Islet of Langerhans (tissue), 1 donor: Measurements from ENCODE around the gene MAN1B1.
"Not testable (repeated sequence)": the region's sequence is repeated elsewhere in the genome, so short reads cannot be mapped to it uniquely, and the experiment has no call there.

Experiments
- FAIRE-seq: peaks from one replicate; lab custom pipeline; 2011; peaks lifted over from hg19 to GRCh38; lab: Jason Lieb, UNC

MAN1B1 gene

GRCh38 chr9:137111788-137112563, 25.2 kb downstream of the MAN1B1 start:
- FAIRE-seq: no peak

DNA sequence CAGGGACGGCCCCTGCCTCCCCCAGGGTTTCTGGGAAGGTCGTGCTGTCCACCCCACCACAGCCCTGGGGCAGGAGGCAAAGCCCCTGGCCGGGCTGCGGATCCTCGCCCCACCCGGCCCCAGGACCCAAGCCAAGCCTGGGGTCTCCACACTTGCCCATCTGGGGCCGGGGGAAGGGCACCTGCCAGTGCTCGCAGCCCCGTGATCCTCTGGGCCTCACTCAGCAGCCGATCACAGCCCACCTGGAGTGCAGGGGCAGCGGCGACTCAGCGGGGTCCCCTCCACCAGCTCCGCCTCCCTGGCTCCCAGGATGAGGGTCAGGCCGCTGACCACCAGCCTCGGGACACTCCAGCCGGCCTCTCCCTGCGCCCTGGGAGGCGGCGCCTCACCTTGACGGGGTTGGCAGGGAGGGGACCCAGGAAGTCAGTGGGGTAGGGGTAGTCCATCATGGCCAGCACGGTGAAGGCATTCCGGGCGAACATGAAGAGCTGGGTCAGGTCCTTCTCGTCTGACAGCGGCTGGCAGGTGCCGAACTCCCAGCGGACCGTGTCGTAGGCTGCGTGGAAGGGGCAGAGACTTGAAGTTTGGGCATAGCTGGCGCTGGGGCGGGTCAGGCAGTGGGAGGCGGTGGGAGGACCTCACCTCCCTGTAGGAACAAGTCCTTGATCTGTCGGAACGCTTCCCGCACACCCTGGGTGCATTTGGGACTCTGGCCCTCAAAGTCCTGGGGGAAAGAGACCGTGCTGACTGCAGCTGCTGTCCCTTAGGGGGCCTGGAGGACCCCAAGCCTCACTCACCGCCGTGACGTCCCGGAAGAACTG, 26.0 kb downstream of the MAN1B1 start:
- FAIRE-seq: no peak

DNA sequence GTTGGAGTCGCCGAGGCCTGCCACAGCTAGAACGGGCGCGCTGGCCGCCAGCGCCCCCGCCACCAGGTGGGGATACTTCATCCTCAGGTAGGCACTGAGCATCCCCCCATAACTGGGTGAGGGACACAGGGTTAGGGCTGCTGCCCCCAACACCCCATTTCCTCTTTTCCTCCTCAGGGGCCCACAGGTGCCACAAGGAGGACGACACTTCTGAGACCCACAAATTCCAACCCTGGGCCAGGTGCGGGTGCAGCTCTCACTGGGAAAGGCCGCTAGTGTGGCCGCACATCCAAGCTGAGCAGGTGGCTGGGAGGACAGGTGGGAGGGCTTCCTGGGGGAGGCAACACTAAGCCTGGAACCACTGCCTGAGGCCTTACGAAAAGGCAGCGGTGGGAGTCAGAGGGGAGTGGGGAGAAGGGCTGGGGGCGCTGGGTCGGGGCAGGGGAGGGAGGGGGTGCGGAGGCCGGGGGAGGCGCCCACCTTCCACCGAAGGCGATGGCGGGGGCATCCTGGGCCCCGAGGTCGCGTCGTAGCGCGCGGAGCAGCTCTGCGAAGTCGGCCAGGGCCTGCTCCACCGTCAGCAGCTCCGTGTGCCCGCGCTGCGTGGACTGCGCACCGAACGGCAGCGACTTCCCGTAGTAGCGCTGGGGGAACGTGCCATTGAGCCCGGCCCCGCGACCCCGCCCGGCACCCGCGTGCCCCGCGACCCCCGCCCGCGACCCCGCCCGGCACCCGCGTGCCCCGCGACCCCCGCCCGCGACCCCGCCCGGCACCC, 26.8 kb downstream of the MAN1B1 start:
- no peak for FAIRE-seq

DNA sequence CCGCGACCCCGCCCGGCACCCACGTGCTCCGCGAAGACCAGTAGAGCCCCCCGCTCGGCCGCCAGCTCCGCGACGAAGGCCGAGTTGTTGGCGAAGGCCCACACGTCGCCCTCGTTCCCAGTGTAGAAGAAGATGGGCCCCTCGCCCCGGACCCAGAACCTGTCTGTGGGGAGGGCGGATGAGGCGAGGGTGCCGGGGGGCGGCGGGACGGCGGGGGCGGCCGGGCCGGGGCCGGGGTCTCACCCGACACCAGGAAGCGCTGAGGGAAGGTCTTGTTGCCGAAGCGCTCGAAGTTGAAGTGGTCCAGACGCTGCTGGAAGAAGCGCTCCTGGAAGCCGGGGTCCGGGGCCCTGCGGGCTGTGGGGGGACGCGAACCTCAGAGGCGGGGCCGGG, 27.4 kb downstream of the MAN1B1 start:
- FAIRE-seq: no peak

GRCh38 chr9:137114613-137115393, 28.0 kb downstream of the MAN1B1 start, which contains the start of gene DPP7:
Gene DPP7 (minus strand): TSS chr9:137114733. CDS start chr9:137114713, 20 bp downstream.
- no peak for FAIRE-seq

- FAIRE-seq: no peak
Measured at GRCh38 chr9:137115394-137116026, 28.7 kb downstream of the MAN1B1 start.

GRCh38 chr9:137116027-137116507, 29.3 kb downstream of the MAN1B1 start:
- no peak for FAIRE-seq

GRCh38 chr9:137116728-137117127, 29.9 kb downstream of the MAN1B1 start:
- FAIRE-seq: no peak

GRCh38 chr9:137117269-137117731, 30.5 kb downstream of the MAN1B1 start:
- FAIRE-seq: no peak

GRCh38 chr9:137118092-137118603, 31.4 kb downstream of the MAN1B1 start:
- FAIRE-seq: not testable (repeated sequence)

- FAIRE-seq: not testable (repeated sequence)
Measured at GRCh38 chr9:137121927-137122795, 35.4 kb downstream of the MAN1B1 start.

DNA sequence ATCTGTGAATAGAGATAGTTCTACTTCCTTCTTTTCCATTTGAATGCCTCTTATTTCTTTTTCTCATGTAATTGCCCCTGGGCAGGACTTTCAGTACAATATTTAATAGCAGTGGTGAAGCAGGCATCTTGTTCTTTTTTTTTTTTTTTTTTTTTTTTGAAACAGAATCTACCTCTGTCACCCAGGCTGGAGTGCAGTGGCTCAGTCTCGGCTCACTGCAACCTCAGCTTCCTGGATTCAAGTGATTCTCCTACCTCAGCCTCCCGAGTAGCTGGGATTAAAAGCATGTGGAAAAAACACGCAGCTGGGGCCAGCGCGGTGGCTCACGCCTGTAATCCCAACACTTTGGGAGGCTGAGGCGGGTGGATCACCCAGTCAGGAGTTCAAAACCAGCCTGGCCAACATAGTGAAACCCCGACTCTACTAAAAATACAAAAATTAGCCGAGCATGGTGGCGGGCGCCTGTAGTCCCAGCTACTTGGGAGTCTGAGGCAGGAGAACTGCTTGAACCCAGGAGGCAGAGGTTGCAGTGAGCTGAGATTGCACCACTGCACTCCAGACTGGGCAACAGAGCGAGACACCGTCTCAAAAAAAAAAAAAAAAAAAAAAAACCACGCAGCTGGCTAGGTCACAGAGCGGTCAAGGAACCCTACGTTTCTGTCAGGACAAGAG, 36.1 kb downstream of the MAN1B1 start:
- not testable (repeated sequence) for FAIRE-seq

- FAIRE-seq: no peak
Measured at GRCh38 chr9:137123468-137123837, 36.7 kb downstream of the MAN1B1 start.

- FAIRE-seq: not testable (repeated sequence)
Measured at GRCh38 chr9:137123952-137124462, 37.2 kb downstream of the MAN1B1 start.

DNA sequence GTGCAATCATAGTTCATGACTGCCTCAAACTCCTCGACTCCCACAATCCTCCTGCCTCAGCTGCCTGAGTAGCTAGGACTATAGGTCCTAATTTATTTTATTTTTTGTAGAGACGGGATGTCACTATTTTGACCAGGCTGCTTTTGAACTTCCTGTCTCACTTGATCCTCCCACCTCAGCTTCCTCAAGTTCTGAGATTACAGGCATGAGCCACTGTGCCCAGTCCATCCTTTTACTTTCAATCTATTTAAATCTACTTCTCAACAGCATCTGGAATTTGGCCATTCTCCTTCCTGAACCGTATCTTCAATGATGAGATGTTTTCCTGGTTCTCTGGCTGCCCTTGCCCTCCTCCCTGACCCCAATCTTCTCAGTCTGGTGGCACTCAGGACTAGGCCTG, 40.0 kb downstream of the MAN1B1 start:
- no peak for FAIRE-seq

DNA sequence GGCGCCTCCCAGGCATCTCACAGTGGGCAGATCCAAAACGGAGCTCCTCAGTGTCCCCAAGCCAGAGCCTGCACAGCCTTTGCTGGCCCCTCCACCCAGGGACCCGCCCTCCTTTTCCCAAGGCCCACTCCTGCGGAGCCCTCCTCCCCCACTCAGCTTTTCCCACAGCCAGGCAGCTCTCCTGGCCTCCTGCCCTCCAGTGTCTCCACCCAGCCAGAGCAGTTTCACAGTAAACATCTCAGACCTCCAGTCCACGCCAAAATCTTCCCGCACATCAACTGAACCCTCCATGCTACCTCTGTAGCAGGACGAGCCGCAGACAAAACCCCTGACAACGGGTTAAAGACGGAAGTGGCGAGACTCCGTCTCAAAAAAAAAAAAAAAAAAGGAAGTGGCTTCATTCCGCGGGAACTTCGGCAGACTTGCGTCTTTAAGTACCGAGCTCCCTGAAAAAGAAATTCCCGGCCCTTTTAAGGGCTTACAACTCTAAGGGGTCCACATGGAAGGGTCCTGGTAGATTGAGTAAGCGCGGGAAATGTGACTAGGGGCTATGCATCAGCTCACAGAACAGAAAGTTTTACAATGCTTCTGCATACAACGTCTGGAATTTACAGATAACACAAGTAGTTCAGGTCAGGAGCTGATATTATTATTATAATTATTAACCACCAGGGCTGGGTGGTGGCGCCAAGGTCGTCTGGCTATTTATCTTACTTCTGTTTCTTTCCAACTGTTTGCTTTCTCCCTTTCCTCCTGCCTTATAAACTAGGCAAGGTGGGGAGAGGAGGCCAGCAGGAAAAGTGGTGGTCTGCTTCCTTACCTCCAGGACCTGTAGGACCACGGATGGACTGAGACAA, 40.7 kb downstream of the MAN1B1 start:
- no peak for FAIRE-seq

DNA sequence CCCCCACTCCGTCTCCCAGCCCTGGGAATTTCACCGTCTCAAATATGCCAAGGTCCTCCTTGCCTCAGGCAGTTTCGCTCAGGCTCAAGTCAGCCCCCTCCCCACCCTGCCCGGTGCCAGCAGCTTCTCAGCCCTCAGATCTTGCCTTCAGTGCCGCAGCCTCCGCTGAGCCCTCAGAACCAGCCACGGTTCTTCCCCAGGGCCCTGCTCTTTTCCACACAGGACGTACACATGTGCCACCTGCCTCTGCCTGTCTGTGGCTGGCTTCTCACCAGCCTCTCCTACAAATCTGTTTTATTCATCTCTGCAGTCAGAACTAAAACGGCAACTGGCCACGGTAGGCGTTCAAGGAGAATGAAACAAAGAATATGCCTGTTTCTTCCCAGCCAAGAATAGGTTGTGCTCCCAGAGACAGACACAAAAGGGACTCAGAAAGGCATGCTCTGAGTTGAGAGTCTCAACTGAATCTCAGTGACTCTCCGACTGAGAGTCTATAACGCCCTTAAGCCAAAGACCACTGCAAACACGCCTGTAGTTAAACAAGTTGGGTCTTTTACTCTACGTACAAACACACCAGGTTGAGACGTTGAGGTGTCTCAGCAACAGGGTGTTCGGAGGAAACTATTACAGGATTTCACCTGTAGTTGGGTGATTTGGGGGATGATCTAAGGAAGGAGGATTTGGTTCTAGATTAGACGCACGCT, 41.5 kb downstream of the MAN1B1 start:
- no peak for FAIRE-seq
